B cell (primary cell): ENCODE measurements around the gene FARP1.

Source experiments
- CTCF ChIP-seq: fragments of 200-600 bp; IDR thresholded peaks from one replicate; pipeline ENCODE4 v1.8.0; 2022; ENCODE audit warnings: antibody characterized with exemption, mild to moderate bottlenecking
- EZH2 ChIP-seq: IDR thresholded peaks from 2 replicates; pipeline ENCODE4 v1.6.1; 2012; ENCODE audit warnings: borderline replicate concordance, low read depth, mild to moderate bottlenecking, moderate library complexity, low read length; ENCODE audit not compliant: insufficient read depth, poor library complexity, severe bottlenecking

- TF ChIP-seq CTCF (no peak), EZH2 (no peak)
Observed at GRCh38 chr13:98393873-98394272, 251.0 kb downstream of the FARP1 start.
